Endothelial cell of umbilical vein (primary cell): ENCODE data around the gene DGKG. TPM values are rescaled to one million over a fixed set of nuclear protein-coding genes. Genes with fewer than 3 reads are reported as not detected.

Experiments used
- BruUV-seq: library from RNA; stranded (reverse); fragments of 400-500 nt; replicated peaks from 2 replicates; lab custom pipeline; 2021; lab: Mats Ljungman, UMichigan
- CTCF ChIA-PET: fragments of 300-600, 350-600 bp; sonication (Branson Sonifier 250); formaldehyde crosslinking; loops from one replicate; lab custom pipeline; 2021; ENCODE audit warnings: antibody characterized with exemption, inconsistent platforms; lab: Charles Lee
- POLR2A ChIA-PET: fragments of 300-600, 350-600 bp; sonication (Branson Sonifier 250); formaldehyde crosslinking; loops from one replicate; lab custom pipeline; 2021; ENCODE audit warnings: antibody characterized with exemption, inconsistent platforms; lab: Charles Lee
- DNase-seq: peaks from one replicate; pipeline ENCODE4 v3.0.0-alpha.2; 2011; ENCODE audit warnings: low read depth, low spot score
- FAIRE-seq: peaks from 2 replicates; lab custom pipeline; 2011; peaks lifted over from hg19 to GRCh38; lab: Jason Lieb, UNC
- H2AFZ ChIP-seq: 2 replicates; pipeline ENCODE4 v1.6.0; 2012; ENCODE audit warnings: low read depth, low read length, control low read depth, inconsistent platforms
- H3K27ac ChIP-seq: 2 replicates; pipeline ENCODE4 v1.5.1; 2011; ENCODE audit warnings: low read depth, mild to moderate bottlenecking, control low read depth, low read length, moderate library complexity; ENCODE audit not compliant: insufficient read depth
- H3K27me3 ChIP-seq, 2 experiments: 2 replicates each; pipeline versions ENCODE4 v1.6.0 to v1.6.1; 2011; ENCODE audit warnings: low read length in 2 of 2, mixed read lengths in 1 of 2; ENCODE audit not compliant: control insufficient read depth in 2 of 2, insufficient read depth in 2 of 2
- H3K36me3 ChIP-seq, 2 experiments: 2 replicates in 1 of 2; 3 replicates in 1 of 2; pipeline ENCODE4 v1.5.1; 2011; ENCODE audit warnings: low read length in 2 of 2, mild to moderate bottlenecking in 1 of 2, moderate library complexity in 1 of 2; ENCODE audit not compliant: control insufficient read depth in 2 of 2, insufficient read depth in 2 of 2; ENCODE audit errors: extremely low read depth in 1 of 2
- H3K4me1 ChIP-seq: 3 replicates; pipeline ENCODE4 v1.5.1; 2011; ENCODE audit warnings: mild to moderate bottlenecking, low read length; ENCODE audit not compliant: control insufficient read depth, insufficient read depth; ENCODE audit errors: extremely low read depth
- H3K4me2 ChIP-seq: 2 replicates; pipeline ENCODE4 v1.6.1; 2011; ENCODE audit warnings: low read length, control low read depth, mixed read lengths; ENCODE audit not compliant: insufficient read depth
- H3K4me3 ChIP-seq, 3 experiments: fragments of 200-600 bp in 1 of 3; sonication (generic), shearing (Covaris generic) in 1 of 3; replicated peaks in 1 of 3; 2 replicates each; pipeline ENCODE4 v1.5.1; 2011 to 2016; ENCODE audit warnings: control low read depth in 3 of 3, low read length in 3 of 3, mild to moderate bottlenecking in 2 of 3, inconsistent platforms in 1 of 3, low read depth in 1 of 3, moderate library complexity in 1 of 3; ENCODE audit not compliant: insufficient read depth in 1 of 3
- H3K79me2 ChIP-seq: 2 replicates; pipeline ENCODE4 v1.6.0; 2012; ENCODE audit warnings: low read length, inconsistent platforms; ENCODE audit not compliant: control insufficient read depth, insufficient read depth
- H3K9ac ChIP-seq: replicated peaks from 2 replicates; pipeline ENCODE3; 2011; ENCODE audit warnings: low read length, control low read depth; ENCODE audit not compliant: insufficient read depth; ENCODE audit errors: extremely low read depth
- H3K9me1 ChIP-seq: replicated peaks from 3 replicates; pipeline ENCODE4 v1.6.0; 2011; ENCODE audit warnings: mild to moderate bottlenecking, low read length; ENCODE audit not compliant: control insufficient read depth, insufficient read depth; ENCODE audit errors: extremely low read depth
- H3K9me3 ChIP-seq: replicated peaks from 2 replicates; pipeline ENCODE4 v1.5.1; 2012; ENCODE audit warnings: low read length, inconsistent platforms; ENCODE audit not compliant: control insufficient read depth, insufficient read depth
- H4K20me1 ChIP-seq: replicated peaks from 2 replicates; pipeline ENCODE3; 2011; ENCODE audit warnings: mild to moderate bottlenecking, low read length; ENCODE audit not compliant: control insufficient read depth, insufficient read depth; ENCODE audit errors: extremely low read depth
- EZH2 ChIP-seq: IDR thresholded peaks from 2 replicates; pipeline ENCODE4 v1.6.1; 2012; ENCODE audit warnings: borderline replicate concordance, low read depth, mild to moderate bottlenecking, moderate library complexity, low read length, inconsistent platforms; ENCODE audit not compliant: severe bottlenecking
- FOS ChIP-seq: IDR thresholded peaks from 2 replicates; pipeline ENCODE4 v1.6.1; 2011; ENCODE audit warnings: mild to moderate bottlenecking, low read length, moderate library complexity, borderline replicate concordance; ENCODE audit not compliant: insufficient read depth
- JUN ChIP-seq: IDR thresholded peaks from 2 replicates; pipeline ENCODE4 v1.6.1; 2011; ENCODE audit warnings: borderline replicate concordance, low read depth; ENCODE audit not compliant: insufficient read length, insufficient read depth
- MYC ChIP-seq: IDR thresholded peaks from one replicate; pipeline ENCODE4 v1.6.1; 2011; ENCODE audit warnings: mild to moderate bottlenecking, low read depth, low read length
- POLR2A ChIP-seq: IDR thresholded peaks from 2 replicates; pipeline ENCODE4 v1.6.1; 2012; ENCODE audit warnings: low read depth, mild to moderate bottlenecking, control low read depth, low read length
- POLR2AphosphoS5 ChIP-seq: IDR thresholded peaks from 2 replicates; pipeline ENCODE4 v1.6.1; 2012; ENCODE audit warnings: low read depth, mild to moderate bottlenecking, control low read depth, low read length, moderate library complexity; ENCODE audit not compliant: insufficient read depth
- dilution Hi-C: fragments of 300-500 bp; cut with MboI; formaldehyde crosslinking; loops from one replicate; pipeline ENCODE4 v1.15.0; 2019; ENCODE audit warnings: low sequenced_read_pairs; ENCODE audit not compliant: extremely low pct_ligation_motif_present
- intact Hi-C: fragments of 100-400 bp; cut with micrococcal nuclease; formaldehyde crosslinking; loops from one replicate; pipeline ENCODE4 v1.10.0; 2022
- polyA plus RNA-seq, 4 experiments: library from polyadenylated mRNA; depleted of rRNA in 3 of 4; stranded (reverse) in 3 of 4; unstranded in 1 of 4; fragments of >200 nt; gene quantifications; 2 replicates each; pipeline versions ENCODE4 v1.2.1 to v1.2.3, GENCODE V29; 2011 to 2012; ENCODE audit warnings: missing spikeins in 1 of 4
- total RNA-seq: library from RNA; stranded (reverse); gene quantifications from 2 replicates; pipeline ENCODE4 v1.2.3, GENCODE V29; 2021
- TF ChIP-seq, protein P1 (sequence below): IDR thresholded peaks from 2 replicates; pipeline ENCODE4 v1.6.1; 2011; ENCODE audit not compliant: insufficient read depth, insufficient read length
- TF ChIP-seq, protein P2 (sequence below), 2 donors: IDR thresholded peaks; 1 replicate in 1 of 2; 2 replicates in 1 of 2; pipeline ENCODE4 v1.5.1; 2011; ENCODE audit warnings: low read length in 2 of 2, mild to moderate bottlenecking in 2 of 2, moderate library complexity in 2 of 2, control low read depth in 1 of 2, inconsistent platforms in 1 of 2, low read depth in 1 of 2; ENCODE audit not compliant: insufficient read depth in 1 of 2; ENCODE audit errors: extremely low read depth in 1 of 2

Gene DGKG
- total and polyA plus RNA-seq, 2 donors (not counting 3 experiments of a cell fraction or from before 2014, with no cell fraction given): not detected

DNA sequence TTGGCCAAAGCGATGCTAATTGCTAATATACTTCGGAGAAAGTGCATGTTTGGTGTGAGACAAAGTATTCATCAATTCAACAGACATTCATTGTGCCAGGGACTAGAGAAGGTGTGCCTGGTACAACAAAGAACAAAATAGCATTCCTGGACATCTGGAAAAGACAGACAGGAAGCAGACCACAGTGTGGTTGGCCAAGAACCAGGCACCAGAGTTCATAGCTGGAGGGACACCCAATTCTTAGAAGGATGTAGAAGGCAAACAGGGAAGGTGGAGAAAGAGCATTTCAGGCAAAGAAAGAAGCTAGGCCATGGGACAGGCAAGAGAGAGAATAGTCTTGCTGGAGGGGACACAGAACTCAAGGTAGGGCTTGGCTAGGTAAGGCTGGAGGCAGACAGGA is 147.4 kb downstream of the DGKG start:
- ChIA-PET CTCF (interaction anchor here (1.0 kb wide), 1 partner anchor 11 kb away, joined by 3 read pairs; no protein-coding TSS in a partner anchor), POLR2A (no interaction called here)
- Histone ChIP-seq H3K4me3 (no peak overlapping the region), H3K9me1 (no peaks in the 10 kb centered on the region), H3K4me1 (no peaks in the 10 kb centered on the region), H3K4me2 (no peak overlapping the region), H3K9me3 (no peaks in the 10 kb centered on the region), H3K9ac (no peak overlapping the region), H2AFZ (no peak overlapping the region), H3K27me3 (no peaks in the 10 kb centered on the region), H4K20me1 (no peaks in the 10 kb centered on the region), H3K27ac (no peak overlapping the region), H3K79me2 (no peaks in the 10 kb centered on the region), H3K36me3 (no peaks in the 10 kb centered on the region)
- BruUV-seq: no TSS peak
- dilution Hi-C loops: no loop called here
- FAIRE-seq (no peak), DNase-seq (no peak)
- intact Hi-C loops: no loop called here
- TF ChIP-seq MYC: no peak
- no peak for TF ChIP-seq FOS
- TF ChIP-seq JUN: no peak
- TF ChIP-seq, protein P1, sequence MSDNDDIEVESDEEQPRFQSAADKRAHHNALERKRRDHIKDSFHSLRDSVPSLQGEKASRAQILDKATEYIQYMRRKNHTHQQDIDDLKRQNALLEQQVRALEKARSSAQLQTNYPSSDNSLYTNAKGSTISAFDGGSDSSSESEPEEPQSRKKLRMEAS: no peak
- no peak for TF ChIP-seq POLR2AphosphoS5
- TF ChIP-seq POLR2A: no peak

- DNase-seq: no peak
- dilution Hi-C loops: no loop called here
These were observed 148.1 kb downstream of the DGKG start for GRCh38 chr3:186213946-186214345.

More at GRCh38 chr3:186213946-186214345, 148.1 kb downstream of the DGKG start:
- no peak overlapping the region for H3K4me2 ChIP-seq
- POLR2A ChIA-PET: no interaction called here
- H3K9me1 ChIP-seq: no peaks in the 10 kb centered on the region
- H3K4me3 ChIP-seq: no peak overlapping the region
- H3K27ac ChIP-seq: no peak overlapping the region
- H3K79me2 ChIP-seq: no peaks in the 10 kb centered on the region
- H3K4me1 ChIP-seq: no peaks in the 10 kb centered on the region
- no peak overlapping the region for H3K9ac ChIP-seq
- no peaks in the 10 kb centered on the region for H3K9me3 ChIP-seq
- no peaks in the 10 kb centered on the region for H3K27me3 ChIP-seq
- CTCF ChIA-PET: interaction anchor here (1.0 kb wide), 1 partner anchor 17 kb away, joined by 3 read pairs; no protein-coding TSS in a partner anchor
- no peak overlapping the region for H2AFZ ChIP-seq
- no TSS peak for BruUV-seq
- no peaks in the 10 kb centered on the region for H4K20me1 ChIP-seq
- no peak for FAIRE-seq
- H3K36me3 ChIP-seq: no peaks in the 10 kb centered on the region
- intact Hi-C loops: no loop called here
- TF ChIP-seq POLR2A (no peak), POLR2AphosphoS5 (no peak), EZH2 (no peak), MYC (no peak), JUN (no peak), FOS (no peak)
- TF ChIP-seq, protein P1: no peak
- TF ChIP-seq, protein P2, sequence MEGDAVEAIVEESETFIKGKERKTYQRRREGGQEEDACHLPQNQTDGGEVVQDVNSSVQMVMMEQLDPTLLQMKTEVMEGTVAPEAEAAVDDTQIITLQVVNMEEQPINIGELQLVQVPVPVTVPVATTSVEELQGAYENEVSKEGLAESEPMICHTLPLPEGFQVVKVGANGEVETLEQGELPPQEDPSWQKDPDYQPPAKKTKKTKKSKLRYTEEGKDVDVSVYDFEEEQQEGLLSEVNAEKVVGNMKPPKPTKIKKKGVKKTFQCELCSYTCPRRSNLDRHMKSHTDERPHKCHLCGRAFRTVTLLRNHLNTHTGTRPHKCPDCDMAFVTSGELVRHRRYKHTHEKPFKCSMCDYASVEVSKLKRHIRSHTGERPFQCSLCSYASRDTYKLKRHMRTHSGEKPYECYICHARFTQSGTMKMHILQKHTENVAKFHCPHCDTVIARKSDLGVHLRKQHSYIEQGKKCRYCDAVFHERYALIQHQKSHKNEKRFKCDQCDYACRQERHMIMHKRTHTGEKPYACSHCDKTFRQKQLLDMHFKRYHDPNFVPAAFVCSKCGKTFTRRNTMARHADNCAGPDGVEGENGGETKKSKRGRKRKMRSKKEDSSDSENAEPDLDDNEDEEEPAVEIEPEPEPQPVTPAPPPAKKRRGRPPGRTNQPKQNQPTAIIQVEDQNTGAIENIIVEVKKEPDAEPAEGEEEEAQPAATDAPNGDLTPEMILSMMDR (IDR thresholded peaks at IDR 0.05; ENCODE audit: extremely low read depth in 1 of 2, insufficient read depth in 1 of 2, low read depth in 1 of 2, low read length in 2 of 2): no peak
